OCI-LY7 (cell line): ENCODE data around the gene CD300E.

ENCODE experiments used
- EZH2phosphoT487 ChIP-seq: fragments of 200-600 bp; sonication (generic); IDR thresholded peaks from 2 replicates; pipeline ENCODE4 v1.6.1; 2018; ENCODE audit warnings: low read depth, borderline replicate concordance, mild to moderate bottlenecking, mixed run types, antibody characterized with exemption, low read length, moderate library complexity, mixed read lengths
- TF ChIP-seq, protein P1 (sequence below): fragments of 200-600 bp; sonication (generic); conservative IDR thresholded peaks from 2 replicates; pipeline ENCODE4 v1.5.1; 2014; ENCODE audit warnings: mild to moderate bottlenecking, antibody characterized with exemption, low read length, moderate library complexity, mixed read lengths

DNA sequence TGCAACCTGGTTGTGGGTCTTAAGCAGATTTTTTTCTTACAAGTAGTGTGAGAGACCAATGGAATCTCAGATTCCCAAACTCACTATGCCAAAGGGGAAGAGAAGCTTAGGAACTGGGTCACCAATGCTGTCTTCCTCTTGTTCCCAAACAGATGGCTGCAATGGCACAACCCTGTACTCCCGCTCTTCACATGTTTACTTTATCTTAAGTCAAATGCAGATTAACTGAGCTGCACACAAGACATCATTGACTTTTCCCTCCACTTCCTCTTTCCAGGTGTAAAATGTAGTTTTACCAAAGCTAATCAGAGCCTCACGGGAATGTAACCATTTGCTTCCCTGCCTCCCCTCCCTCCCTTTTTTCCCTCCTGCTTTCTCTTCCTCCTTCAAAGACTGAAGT lies 14.4 kb upstream of the CD300E start:
- no peak for TF ChIP-seq EZH2phosphoT487
- TF ChIP-seq, protein P1, sequence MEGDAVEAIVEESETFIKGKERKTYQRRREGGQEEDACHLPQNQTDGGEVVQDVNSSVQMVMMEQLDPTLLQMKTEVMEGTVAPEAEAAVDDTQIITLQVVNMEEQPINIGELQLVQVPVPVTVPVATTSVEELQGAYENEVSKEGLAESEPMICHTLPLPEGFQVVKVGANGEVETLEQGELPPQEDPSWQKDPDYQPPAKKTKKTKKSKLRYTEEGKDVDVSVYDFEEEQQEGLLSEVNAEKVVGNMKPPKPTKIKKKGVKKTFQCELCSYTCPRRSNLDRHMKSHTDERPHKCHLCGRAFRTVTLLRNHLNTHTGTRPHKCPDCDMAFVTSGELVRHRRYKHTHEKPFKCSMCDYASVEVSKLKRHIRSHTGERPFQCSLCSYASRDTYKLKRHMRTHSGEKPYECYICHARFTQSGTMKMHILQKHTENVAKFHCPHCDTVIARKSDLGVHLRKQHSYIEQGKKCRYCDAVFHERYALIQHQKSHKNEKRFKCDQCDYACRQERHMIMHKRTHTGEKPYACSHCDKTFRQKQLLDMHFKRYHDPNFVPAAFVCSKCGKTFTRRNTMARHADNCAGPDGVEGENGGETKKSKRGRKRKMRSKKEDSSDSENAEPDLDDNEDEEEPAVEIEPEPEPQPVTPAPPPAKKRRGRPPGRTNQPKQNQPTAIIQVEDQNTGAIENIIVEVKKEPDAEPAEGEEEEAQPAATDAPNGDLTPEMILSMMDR, result no peak
